Nephron progenitor cell (in vitro differentiated cells): ENCODE results near the gene CADM1.
A peak's percentile ranks its signal among the peaks of the same experiment; 100 is the strongest.

Experiments used
- DNase-seq: peaks from one replicate; pipeline ENCODE4 v3.0.0; 2021
- H3K27ac Mint-ChIP-seq: 2 replicates; pipeline ENCODE4 v1.8.0; 2021; ENCODE audit warnings: mild to moderate bottlenecking, moderate library complexity, mixed read lengths
- H3K27me3 Mint-ChIP-seq: 2 replicates; pipeline ENCODE4 v1.8.0; 2021; ENCODE audit warnings: mild to moderate bottlenecking, low read depth, mixed read lengths; ENCODE audit not compliant: poor library complexity
- H3K36me3 Mint-ChIP-seq: 2 replicates; pipeline ENCODE4 v1.8.0; 2021; ENCODE audit warnings: low read depth, mixed read lengths
- H3K4me1 Mint-ChIP-seq: 2 replicates; pipeline ENCODE4 v1.8.0; 2021; ENCODE audit warnings: mixed read lengths
- H3K4me3 Mint-ChIP-seq: 2 replicates; pipeline ENCODE4 v1.8.0; 2021; ENCODE audit warnings: mild to moderate bottlenecking, moderate library complexity, mixed read lengths
- H3K9me3 Mint-ChIP-seq: 2 replicates; pipeline ENCODE4 v1.8.0; 2021; ENCODE audit warnings: mild to moderate bottlenecking, moderate library complexity, mixed read lengths
- TF ChIP-seq, protein P1 (sequence below): fragments of 200-600 bp; sonication (generic); IDR thresholded peaks from 2 replicates; pipeline ENCODE4 v1.5.0; 2021; ENCODE audit warnings: antibody characterized with exemption

CADM1 gene

GRCh38 chr11:115197031-115197430 lies 307.2 kb downstream of the CADM1 start:
- Mint-ChIP-seq H3K4me1 (peaks cover 97% of the 10 kb centered on the region), H3K27me3 (no peaks in the 10 kb centered on the region), H3K27ac (peak overlapping the region; percentile 99), H3K36me3 (peaks cover 25% of the 10 kb centered on the region), H3K4me3 (no peak overlapping the region), H3K9me3 (no peaks in the 10 kb centered on the region)
- DNase-seq, result no peak
- TF ChIP-seq, protein P1, sequence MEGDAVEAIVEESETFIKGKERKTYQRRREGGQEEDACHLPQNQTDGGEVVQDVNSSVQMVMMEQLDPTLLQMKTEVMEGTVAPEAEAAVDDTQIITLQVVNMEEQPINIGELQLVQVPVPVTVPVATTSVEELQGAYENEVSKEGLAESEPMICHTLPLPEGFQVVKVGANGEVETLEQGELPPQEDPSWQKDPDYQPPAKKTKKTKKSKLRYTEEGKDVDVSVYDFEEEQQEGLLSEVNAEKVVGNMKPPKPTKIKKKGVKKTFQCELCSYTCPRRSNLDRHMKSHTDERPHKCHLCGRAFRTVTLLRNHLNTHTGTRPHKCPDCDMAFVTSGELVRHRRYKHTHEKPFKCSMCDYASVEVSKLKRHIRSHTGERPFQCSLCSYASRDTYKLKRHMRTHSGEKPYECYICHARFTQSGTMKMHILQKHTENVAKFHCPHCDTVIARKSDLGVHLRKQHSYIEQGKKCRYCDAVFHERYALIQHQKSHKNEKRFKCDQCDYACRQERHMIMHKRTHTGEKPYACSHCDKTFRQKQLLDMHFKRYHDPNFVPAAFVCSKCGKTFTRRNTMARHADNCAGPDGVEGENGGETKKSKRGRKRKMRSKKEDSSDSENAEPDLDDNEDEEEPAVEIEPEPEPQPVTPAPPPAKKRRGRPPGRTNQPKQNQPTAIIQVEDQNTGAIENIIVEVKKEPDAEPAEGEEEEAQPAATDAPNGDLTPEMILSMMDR, result no peak

GRCh38 chr11:115194802-115195110 lies 309.5 kb downstream of the CADM1 start:
- peaks cover 97% of the 10 kb centered on the region for H3K4me1 Mint-ChIP-seq

DNA sequence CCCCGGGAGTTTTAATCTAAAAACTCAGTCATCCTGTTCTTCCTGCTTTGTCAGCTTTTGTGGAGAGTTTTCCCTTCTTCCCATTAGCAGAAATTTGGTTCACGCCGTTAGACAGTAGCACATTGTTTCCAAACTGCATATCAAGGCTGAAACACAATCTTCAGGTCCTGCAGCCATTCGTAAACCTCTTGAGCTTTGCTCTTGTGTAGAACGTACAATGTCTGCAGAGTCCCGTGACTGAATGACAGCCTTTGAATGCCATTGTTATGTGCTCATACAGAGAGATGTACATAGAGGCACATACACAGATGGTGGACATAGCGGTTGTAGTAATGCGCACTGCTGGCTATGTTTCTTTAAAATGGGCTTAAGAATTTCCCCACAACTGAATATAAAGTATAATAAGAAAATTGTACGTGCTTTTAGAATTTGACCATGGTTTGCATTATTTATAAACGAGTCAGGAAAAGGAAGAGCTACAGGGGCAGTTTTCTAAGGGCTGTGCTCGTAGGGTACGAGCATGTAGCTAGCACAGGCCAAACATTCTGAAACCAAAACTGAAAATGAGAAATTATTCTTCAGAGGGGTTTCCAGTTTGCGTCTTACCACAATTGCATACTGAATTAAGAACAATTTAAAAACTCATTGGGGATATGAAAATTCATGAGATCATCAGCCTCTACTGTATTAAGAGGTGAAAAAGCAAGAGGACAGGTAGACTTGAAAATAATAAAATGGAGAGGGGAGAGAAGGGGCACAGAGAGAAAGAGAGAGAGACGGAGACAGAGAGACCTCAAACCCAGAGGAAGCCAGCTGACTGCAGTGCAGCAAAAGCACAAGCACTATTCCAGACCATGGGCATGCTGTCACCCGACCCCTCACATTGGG lies 310.1 kb downstream of the CADM1 start:
- Mint-ChIP-seq H3K27me3 (no peaks in the 10 kb centered on the region), H3K27ac (peak overlapping the region; percentile 95), H3K4me3 (peak overlapping the region; percentile 23), H3K9me3 (no peaks in the 10 kb centered on the region), H3K36me3 (peaks cover 34% of the 10 kb centered on the region), H3K4me1 (peaks cover 97% of the 10 kb centered on the region)
- TF ChIP-seq, protein P1, result no peak
- no peak for DNase-seq

More at GRCh38 chr11:115194802-115195110, 309.5 kb downstream of the CADM1 start:
- DNase-seq, result no peak
- H3K4me3 Mint-ChIP-seq, result peak overlapping the region; percentile 23
- peak overlapping the region; percentile 38 for H3K27ac Mint-ChIP-seq
- peaks cover 33% of the 10 kb centered on the region for H3K36me3 Mint-ChIP-seq
- H3K27me3 Mint-ChIP-seq, result no peaks in the 10 kb centered on the region
- H3K9me3 Mint-ChIP-seq, result no peaks in the 10 kb centered on the region
- TF ChIP-seq, protein P1, result no peak

DNA sequence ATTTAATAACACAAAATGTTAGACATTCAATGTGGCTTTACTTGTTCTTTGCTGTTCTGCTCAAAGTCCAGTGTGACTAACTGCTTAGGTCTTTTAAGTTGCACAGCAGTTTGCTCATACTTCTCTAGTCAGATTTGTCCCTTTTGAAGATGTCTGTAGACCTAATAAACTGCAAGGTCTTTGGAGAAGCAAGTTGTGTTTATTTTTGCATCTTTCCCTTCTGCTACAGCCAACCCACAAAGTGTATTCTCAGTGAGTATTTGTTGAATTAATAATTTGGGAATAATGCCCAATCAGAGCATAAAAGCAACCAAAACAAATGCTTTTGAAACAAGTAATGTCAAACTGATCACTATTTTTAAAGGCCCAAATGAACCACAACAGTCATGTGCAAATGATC lies 312.5 kb downstream of the CADM1 start:
- Mint-ChIP-seq H3K36me3 (peaks cover 29% of the 10 kb centered on the region), H3K27me3 (no peaks in the 10 kb centered on the region), H3K27ac (peak overlapping the region; percentile 39), H3K4me3 (no peak overlapping the region), H3K9me3 (no peaks in the 10 kb centered on the region), H3K4me1 (peaks cover 97% of the 10 kb centered on the region)
- DNase-seq, result no peak
- TF ChIP-seq, protein P1, result no peak

GRCh38 chr11:115190196-115190595 lies 314.0 kb downstream of the CADM1 start:
- Mint-ChIP-seq H3K27me3 (no peaks in the 10 kb centered on the region), H3K9me3 (no peaks in the 10 kb centered on the region), H3K36me3 (peaks cover 45% of the 10 kb centered on the region), H3K4me3 (no peak overlapping the region), H3K4me1 (peaks cover 97% of the 10 kb centered on the region), H3K27ac (peak overlapping the region; percentile 71)
- DNase-seq, result no peak
- TF ChIP-seq, protein P1, result no peak

DNA sequence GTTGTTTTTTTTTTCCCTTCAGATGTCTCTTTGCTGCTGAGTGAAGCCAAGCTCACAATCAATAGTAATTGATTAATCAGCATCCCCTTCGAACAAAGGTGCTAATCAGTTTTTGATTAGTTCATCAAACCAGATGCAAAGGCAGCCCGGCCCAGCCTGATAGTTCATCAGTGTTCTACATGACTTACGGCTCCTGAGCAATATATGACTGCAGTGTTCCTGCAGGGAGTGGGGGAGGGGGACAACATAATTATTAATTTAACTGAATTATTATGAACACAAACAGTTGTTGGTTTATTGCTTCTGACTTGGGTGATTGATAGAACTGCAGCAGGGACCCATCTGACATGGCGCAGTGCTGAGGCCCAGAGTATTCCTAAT lies 315.3 kb downstream of the CADM1 start:
- no peak overlapping the region for H3K4me3 Mint-ChIP-seq
- no peaks in the 10 kb centered on the region for H3K9me3 Mint-ChIP-seq
- H3K27ac Mint-ChIP-seq, result no peak overlapping the region
- TF ChIP-seq, protein P1, result no peak
- H3K4me1 Mint-ChIP-seq, result peaks cover 93% of the 10 kb centered on the region
- H3K36me3 Mint-ChIP-seq, result peaks cover 44% of the 10 kb centered on the region
- no peak for DNase-seq
- no peaks in the 10 kb centered on the region for H3K27me3 Mint-ChIP-seq
